HS-5 (cell line): Measurements from ENCODE around the gene CFAP141.
"Not testable (repeated sequence)": the region's sequence is repeated elsewhere in the genome, so short reads cannot be mapped to it uniquely, and the experiment has no call there.

ENCODE experiments used
- DNase-seq: peaks from one replicate; pipeline ENCODE4 v3.0.0-alpha.2; 2012; ENCODE audit warnings: low read depth

Gene CFAP141

GRCh38 chr1:154208677-154209388 is 2.7 kb upstream of the CFAP141 start:
- DNase-seq = no peak

- DNase-seq = no peak
These were observed 1.1 kb upstream of the CFAP141 start for GRCh38 chr1:154207262-154207661.

- DNase-seq = not testable (repeated sequence)
These were observed 355 bp downstream of the CFAP141 start for GRCh38 chr1:154205778-154206177.

GRCh38 chr1:154199563-154199879 is 6.6 kb downstream of the CFAP141 start:
- no peak for DNase-seq

GRCh38 chr1:154198756-154199562 is 7.2 kb downstream of the CFAP141 start:
- no peak for DNase-seq

- no peak for DNase-seq
These were observed 12.3 kb downstream of the CFAP141 start for GRCh38 chr1:154193821-154194220.

GRCh38 chr1:154192476-154192875 is 13.7 kb downstream of the CFAP141 start:
- DNase-seq = no peak

GRCh38 chr1:154191990-154192461 is 14.1 kb downstream of the CFAP141 start, which contains the start of gene TPM3:
TSS of gene TPM3 (minus strand) at chr1:154192100. CDS start at chr1:154192018, 82 bp downstream.
- no peak for DNase-seq

- DNase-seq = no peak
These were observed 15.6 kb downstream of the CFAP141 start for GRCh38 chr1:154190550-154190949.

- DNase-seq = no peak
These were observed 19.2 kb downstream of the CFAP141 start for GRCh38 chr1:154186852-154187501.

- DNase-seq = no peak
These were observed 20.0 kb downstream of the CFAP141 start for GRCh38 chr1:154186177-154186576.

- DNase-seq = peak; percentile 86
These were observed 22.9 kb downstream of the CFAP141 start for GRCh38 chr1:154183046-154183915.

- peak; percentile 56 for DNase-seq
These were observed 23.6 kb downstream of the CFAP141 start for GRCh38 chr1:154182344-154183045.

- no peak for DNase-seq
These were observed 24.2 kb downstream of the CFAP141 start for GRCh38 chr1:154181944-154182343.

- no peak for DNase-seq
These were observed 26.0 kb downstream of the CFAP141 start for GRCh38 chr1:154179946-154180687.

- no peak for DNase-seq
These were observed 27.0 kb downstream of the CFAP141 start for GRCh38 chr1:154178911-154179811.

GRCh38 chr1:154178013-154178412 is 28.1 kb downstream of the CFAP141 start:
- DNase-seq = no peak

GRCh38 chr1:154176337-154176736 is 29.8 kb downstream of the CFAP141 start:
- DNase-seq = peak; percentile 34

- no peak for DNase-seq
These were observed 31.5 kb downstream of the CFAP141 start for GRCh38 chr1:154174654-154175053.
